Progenitor cell of endocrine pancreas (in vitro differentiated cells): ENCODE data around the gene C3orf33. TPM values are rescaled to one million over a fixed set of nuclear protein-coding genes. Genes with fewer than 3 reads are reported as not detected.

Experiments
- DNase-seq: peaks from one replicate; pipeline ENCODE4 v3.0.0; 2021; ENCODE audit warnings: low spot score; ENCODE audit not compliant: unreplicated experiment
- H3K27ac Mint-ChIP-seq: 2 replicates; pipeline ENCODE4 v1.8.0; 2021; ENCODE audit warnings: mild to moderate bottlenecking, moderate library complexity, mixed read lengths
- H3K27me3 Mint-ChIP-seq: 2 replicates; pipeline ENCODE4 v1.8.0; 2021; ENCODE audit warnings: mixed read lengths
- H3K36me3 Mint-ChIP-seq: 2 replicates; pipeline ENCODE4 v1.8.0; 2022; ENCODE audit warnings: mixed read lengths; ENCODE audit not compliant: insufficient read depth
- H3K4me1 Mint-ChIP-seq: 2 replicates; pipeline ENCODE4 v1.8.0; 2021; ENCODE audit warnings: low read depth, mixed read lengths
- H3K4me3 Mint-ChIP-seq: 2 replicates; pipeline ENCODE4 v1.8.0; 2021; ENCODE audit warnings: low read depth, mild to moderate bottlenecking, moderate library complexity, mixed read lengths
- H3K9me3 Mint-ChIP-seq: 2 replicates; pipeline ENCODE4 v1.8.0; 2021; ENCODE audit warnings: low read depth, mixed read lengths
- CTCF ChIP-seq: fragments of 200-600 bp; sonication (generic); IDR thresholded peaks from one replicate; pipeline ENCODE4 v1.5.0; 2021; ENCODE audit warnings: antibody characterized with exemption, mild to moderate bottlenecking; ENCODE audit not compliant: unreplicated experiment
- total RNA-seq: library from RNA; stranded (reverse); gene quantifications from 2 replicates; pipeline ENCODE4 v1.2.1, GENCODE V29; 2021

The C3orf33 gene
- total RNA-seq, 1 donor from 2014 or later = 4.4 TPM

GRCh38 chr3:155747286-155747945, 58.7 kb downstream of the C3orf33 start:
- Mint-ChIP-seq H3K4me3 (no peak overlapping the region), H3K4me1 (peaks cover 47% of the 10 kb centered on the region), H3K27ac (peak overlapping the region; percentile 47)

GRCh38 chr3:155746703-155747102, 59.4 kb downstream of the C3orf33 start:
- Mint-ChIP-seq H3K9me3 (no peaks in the 10 kb centered on the region), H3K27me3 (no peaks in the 10 kb centered on the region), H3K36me3 (no peaks in the 10 kb centered on the region), H3K27ac (peak overlapping the region; percentile 80), H3K4me1 (peaks cover 51% of the 10 kb centered on the region), H3K4me3 (no peak overlapping the region)
- TF ChIP-seq CTCF = no peak
- no peak for DNase-seq

More at GRCh38 chr3:155747286-155747945, 58.7 kb downstream of the C3orf33 start:
- no peak for TF ChIP-seq CTCF
- no peaks in the 10 kb centered on the region for H3K9me3 Mint-ChIP-seq
- no peaks in the 10 kb centered on the region for H3K36me3 Mint-ChIP-seq
- no peaks in the 10 kb centered on the region for H3K27me3 Mint-ChIP-seq
- no peak for DNase-seq

DNA sequence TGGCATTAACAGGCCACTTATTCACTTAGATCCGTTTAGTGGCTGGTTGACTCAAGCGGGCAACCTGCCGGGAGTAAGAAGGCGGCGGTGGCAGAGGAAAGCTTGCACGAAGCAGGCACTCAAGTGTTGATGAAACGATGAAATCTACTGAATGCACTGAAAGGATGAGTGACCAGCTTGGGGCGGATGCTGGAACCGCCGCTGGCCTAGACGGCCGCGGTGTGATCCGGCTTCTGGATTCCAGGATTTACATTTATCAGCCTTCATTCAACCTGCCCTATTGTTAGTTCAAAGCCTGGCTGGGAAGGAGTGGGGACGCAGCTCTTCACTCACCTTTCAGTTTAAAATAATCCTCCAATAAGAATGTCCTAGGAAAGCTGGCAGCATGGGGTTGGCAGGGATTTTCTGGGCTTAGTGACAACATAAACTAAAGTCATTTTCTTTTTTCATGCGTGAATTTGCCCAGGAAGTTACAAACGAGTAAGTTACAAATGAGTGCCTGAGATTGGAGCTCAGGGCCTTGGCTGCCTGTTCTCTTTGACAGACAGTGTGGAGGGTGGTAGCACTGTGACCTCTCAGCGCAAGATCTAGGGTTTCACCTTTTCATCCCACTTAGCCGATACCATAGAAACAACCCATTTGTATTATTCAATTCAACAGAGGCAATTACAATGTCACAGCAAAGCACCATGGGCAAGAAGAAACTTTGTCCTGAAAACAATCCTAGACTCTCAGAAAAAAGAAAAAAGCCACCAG, 60.1 kb downstream of the C3orf33 start:
- TF ChIP-seq CTCF = no peak
- DNase-seq = no peak
- no peaks in the 10 kb centered on the region for H3K9me3 Mint-ChIP-seq
- peak overlapping the region; percentile 80 for H3K27ac Mint-ChIP-seq
- H3K27me3 Mint-ChIP-seq = no peaks in the 10 kb centered on the region
- peaks cover 56% of the 10 kb centered on the region for H3K4me1 Mint-ChIP-seq
- peak overlapping the region; percentile 96 for H3K4me3 Mint-ChIP-seq
- no peaks in the 10 kb centered on the region for H3K36me3 Mint-ChIP-seq

GRCh38 chr3:155744626-155745324, 61.3 kb downstream of the C3orf33 start, which contains the start of gene PLCH1:
PLCH1 (minus strand) TSS chr3:155745071; CDS start chr3:155704224, 40,847 bp downstream.
- TF ChIP-seq CTCF = no peak
- no peaks in the 10 kb centered on the region for H3K36me3 Mint-ChIP-seq
- no peaks in the 10 kb centered on the region for H3K27me3 Mint-ChIP-seq
- peak within 1 kb of the TSS; percentile 94 for H3K27ac Mint-ChIP-seq
- H3K4me3 Mint-ChIP-seq = peak within 1 kb of the TSS; percentile 96
- H3K4me1 Mint-ChIP-seq = peaks cover 61% of the 10 kb centered on the region
- DNase-seq = peak; percentile 59
- H3K9me3 Mint-ChIP-seq = no peaks in the 10 kb centered on the region

DNA sequence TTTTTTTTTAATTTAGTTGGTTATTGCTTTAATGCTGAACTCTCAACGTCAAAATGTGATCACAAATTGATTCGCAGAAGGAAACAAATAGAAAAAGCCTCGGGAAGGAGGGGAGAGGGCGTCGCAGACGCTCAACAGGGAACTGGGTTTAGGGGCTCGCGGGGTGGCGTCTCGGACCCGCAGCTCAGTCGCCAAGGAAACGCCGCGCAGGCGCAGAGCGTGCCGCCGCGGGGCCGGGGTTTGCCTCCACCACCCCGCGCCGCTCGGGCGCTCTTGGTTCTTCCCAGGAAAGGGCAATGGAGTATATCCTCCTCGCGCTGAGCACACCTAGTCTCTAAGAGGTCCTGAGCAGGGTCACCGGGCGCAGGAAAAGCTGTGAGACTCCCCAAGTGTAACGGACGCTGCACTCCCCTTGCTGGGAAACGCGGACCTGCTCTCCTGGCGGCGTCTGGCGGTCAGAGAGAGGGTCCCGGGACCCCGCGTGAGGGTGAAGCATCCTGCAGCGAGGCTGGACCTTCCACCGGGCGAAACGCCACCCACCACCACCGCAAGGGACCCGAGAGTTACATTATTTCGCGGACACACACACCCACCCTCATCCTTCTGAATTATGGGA, 62.0 kb downstream of the C3orf33 start:
- DNase-seq = peak; percentile 70
- Mint-ChIP-seq H3K27me3 (no peaks in the 10 kb centered on the region), H3K4me3 (peak overlapping the region; percentile 96), H3K36me3 (no peaks in the 10 kb centered on the region), H3K9me3 (no peaks in the 10 kb centered on the region), H3K27ac (peak overlapping the region; percentile 94), H3K4me1 (peaks cover 61% of the 10 kb centered on the region)
- TF ChIP-seq CTCF = peak; percentile 8
